ENCODE measurements around the gene DDX56.
"Not testable (repeated sequence)": the region's sequence is repeated elsewhere in the genome, so short reads cannot be mapped to it uniquely, and the experiment has no call there.

Gene DDX56

DNA sequence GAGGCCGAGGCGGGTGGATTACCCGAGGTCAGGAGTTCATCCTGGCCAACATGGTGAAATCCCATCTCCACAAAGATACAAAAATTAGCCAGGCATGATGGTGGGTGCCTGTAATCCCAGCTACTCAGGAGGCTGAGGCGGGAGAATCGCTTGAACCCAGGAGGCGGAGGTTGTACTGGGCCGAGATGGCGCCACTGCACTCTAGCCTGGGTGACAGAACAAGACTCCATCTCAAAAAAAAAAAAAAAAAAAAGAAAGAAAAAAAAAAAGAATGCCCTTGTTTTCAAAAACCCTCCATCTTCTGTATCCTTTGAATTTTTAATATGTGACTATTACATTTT lies 11.1 kb downstream of the DDX56 start:
- not testable (repeated sequence) for DNase-seq (ENCODE audit: low read depth)

DNA sequence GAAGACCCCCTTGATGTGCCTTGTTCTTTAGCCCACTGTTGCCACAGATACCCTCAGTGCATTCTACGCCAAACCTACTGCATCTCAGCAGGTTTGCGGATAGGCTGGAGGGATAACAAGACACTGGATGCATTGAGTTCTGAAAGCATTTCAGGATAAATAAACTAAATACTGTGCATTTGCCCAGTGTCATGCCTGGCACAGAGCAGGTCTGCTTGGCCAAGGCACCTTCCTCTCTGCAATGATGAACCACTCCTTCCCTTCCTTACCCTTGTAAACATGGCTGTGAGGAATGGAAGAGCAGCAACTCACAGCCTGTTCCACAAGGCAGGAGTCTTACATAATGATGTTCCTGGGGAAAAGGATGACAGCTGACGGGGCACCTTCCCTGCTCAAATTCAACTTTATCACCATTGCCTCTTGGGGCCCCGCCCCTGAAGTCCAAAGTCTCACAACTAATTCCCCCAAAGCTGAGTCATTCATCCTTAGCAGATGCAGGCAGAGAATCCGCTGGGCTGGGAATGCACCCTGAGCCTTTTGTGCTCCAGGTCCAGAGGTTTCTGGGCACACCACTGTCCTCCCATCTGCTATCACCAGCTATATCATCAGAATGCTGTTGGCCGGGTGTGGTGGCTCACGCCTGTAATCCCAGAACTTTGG lies 11.6 kb downstream of the DDX56 start:
- peak; percentile 49 for DNase-seq (ENCODE audit: low read depth)

GRCh38 chr7:44561481-44561880 lies 12.2 kb downstream of the DDX56 start:
- no peak for DNase-seq (ENCODE audit: low read depth)

DNA sequence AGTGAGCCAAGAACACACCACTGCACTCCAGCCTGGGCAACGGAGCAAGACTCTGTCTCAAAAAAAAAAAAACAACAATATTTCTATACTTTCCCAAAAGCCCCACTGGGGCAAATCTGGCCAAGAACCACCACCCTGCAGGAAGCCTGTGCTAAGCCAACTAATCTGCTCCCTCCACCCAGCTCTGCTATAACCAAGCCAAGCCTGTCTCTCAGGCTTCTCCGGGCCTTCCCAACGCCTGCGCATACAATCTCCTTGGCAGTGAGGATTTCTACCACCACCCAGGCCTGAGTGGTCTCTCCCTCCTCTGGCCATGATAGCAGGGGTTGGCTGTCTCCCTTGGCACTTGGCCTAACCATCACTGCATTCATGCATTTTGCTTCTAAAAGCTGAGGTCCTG lies 14.2 kb downstream of the DDX56 start:
- no peak for DNase-seq (ENCODE audit: low read depth)

DNA sequence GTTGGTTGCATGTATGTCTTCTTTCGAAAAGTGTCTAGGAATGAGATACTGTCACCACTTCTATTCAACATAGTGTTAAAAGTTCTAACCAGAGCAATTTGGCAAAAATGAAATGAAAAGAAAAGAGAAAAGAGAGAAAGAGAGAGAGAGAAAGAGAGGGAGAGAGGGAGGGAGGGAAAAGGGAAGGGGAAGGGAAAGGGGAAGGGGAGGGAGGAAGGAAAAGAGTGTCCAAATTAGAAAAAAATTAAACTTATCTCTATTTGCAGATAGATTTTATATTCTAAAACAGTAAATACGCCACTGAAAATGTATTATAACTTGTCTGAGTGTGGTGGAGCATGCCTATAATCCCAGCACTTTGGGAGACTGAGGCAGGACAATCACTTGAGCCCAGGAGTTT lies 16.2 kb downstream of the DDX56 start:
- no peak for DNase-seq (ENCODE audit: low read depth)

DNA sequence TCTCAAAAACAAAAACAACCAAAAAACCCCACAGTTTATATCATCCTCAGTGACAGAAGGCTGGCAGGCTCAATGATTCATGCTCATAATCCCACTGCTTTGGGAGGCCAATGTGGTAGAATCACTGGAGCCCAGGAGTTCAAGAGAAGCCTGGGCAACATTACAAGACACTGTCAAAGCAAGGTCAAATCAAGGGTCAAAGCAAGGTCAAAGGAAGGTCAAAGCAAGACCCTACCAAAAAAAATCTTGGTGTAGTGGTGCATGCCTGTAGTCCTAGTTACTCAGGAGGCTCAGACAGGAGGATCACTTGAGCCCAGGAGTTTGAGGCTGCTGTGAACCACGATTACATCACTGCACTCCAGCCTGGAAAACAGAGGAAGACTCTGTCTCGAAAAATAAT lies 18.4 kb downstream of the DDX56 start:
- no peak for DNase-seq (ENCODE audit: low read depth)

- not testable (repeated sequence) for DNase-seq (ENCODE audit: low read depth)
These were observed 21.2 kb downstream of the DDX56 start for GRCh38 chr7:44552473-44553005.

DNA sequence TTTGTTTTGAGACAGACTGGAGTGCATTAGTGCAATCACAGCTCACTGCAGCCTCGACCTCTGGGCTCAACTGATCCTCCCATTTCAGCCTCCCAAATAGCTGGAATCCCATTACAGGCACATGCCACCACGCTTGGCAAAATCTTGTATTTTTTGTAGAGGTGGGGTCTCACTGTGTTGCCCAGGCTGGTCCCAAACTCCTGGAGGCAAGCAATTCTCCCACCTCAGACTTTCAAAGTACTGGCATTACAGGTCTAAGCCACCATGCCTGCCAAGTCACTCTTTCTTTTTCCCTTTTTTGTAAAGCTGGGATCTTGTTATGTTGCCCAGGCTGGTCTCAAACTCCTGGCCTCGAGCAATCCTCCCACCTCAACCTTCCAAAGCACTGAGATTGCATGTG lies 24.3 kb downstream of the DDX56 start:
- DNase-seq (ENCODE audit: low read depth): no peak

DNA sequence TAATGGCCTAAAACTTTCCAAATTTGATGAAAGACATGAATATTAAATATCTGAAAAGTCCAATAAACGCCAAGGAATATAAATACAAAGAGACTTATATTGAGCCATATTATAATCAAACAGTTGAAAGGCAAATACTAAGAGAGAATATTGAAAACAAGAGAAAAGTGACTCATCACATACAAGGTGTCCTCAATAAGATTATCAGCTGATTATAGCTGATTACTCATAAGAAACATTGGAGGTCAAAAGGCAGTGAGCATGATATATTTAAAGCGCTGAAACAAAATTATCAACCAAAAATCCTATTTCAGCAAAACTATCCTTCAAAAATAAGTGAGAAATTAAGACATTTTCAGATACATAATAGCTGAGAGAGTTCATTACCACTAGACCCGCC lies 24.8 kb downstream of the DDX56 start:
- no peak for DNase-seq (ENCODE audit: low read depth)

- no peak for DNase-seq (ENCODE audit: low read depth)
These were observed 26.0 kb downstream of the DDX56 start for GRCh38 chr7:44547536-44548231.

GRCh38 chr7:44541876-44542610 lies 31.7 kb downstream of the DDX56 start:
- no peak for DNase-seq (ENCODE audit: low read depth)

- DNase-seq (ENCODE audit: low read depth): no peak
These were observed 32.5 kb downstream of the DDX56 start, which contains the start of gene NPC1L1 for GRCh38 chr7:44541028-44541869. NPC1L1 (minus strand) TSS chr7:44541330; CDS start chr7:44541259, 71 bp downstream.

DNA sequence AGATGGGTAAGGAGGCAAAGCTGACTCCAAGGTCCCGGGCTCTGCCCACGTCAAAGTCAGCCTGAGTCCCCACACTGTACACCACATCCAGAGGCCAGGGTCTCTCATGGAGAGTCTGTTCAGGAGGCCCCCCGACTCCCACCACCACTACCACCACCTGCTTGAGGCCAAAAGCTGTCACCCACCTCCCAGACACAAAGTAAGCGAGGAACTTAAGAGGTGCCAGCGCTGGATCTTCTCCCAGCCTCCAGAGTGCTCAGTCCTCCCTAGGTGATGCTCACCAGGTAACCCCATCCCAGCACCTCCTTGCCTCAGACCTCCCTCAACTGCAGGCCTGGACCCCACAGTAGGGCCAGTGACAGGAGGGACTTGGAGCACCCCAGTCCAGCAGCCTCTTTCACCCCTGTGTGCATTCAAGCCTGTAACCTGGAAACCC lies 33.1 kb downstream of the DDX56 start:
- DNase-seq (ENCODE audit: low read depth): no peak

DNA sequence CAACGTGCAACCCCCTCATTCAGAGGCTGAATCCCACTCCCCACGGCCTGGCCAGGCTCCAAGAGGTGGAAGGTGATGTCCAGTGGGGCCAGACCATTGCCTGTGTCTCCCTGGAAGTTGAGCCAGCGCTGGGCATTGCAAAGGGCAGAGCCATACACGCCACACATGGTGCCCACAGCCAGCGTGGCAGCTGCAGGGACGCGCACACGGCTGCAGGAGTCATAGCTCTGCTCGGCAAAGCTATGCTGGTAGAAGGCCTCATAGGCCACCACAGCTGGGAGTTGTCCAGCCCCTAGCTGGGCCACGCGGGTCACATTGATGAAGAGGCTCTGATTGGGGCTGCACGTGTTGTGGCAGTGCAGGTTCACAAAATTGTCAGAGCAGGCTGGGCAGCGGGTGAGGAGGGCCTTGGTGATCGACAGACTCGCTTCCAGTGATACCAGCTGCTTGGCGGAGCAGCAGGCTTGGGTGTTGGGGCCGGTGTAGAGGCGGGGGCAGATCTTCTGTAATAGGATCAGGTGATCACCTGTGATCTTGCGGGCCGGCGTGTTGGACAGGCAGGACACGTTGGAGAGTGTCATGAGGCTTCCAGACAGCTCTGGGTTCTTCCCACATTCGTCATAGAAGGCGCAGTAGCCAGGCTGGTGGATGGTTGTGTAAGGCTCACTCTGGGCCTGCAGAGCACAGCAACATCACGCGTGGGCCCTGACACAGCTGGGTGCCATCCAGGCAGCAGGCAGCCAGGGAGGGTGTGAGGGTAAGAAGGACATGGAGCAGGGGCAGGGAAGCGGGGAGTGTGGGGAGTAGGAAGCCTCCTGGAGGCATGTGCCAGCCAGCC lies 33.8 kb downstream of the DDX56 start:
- DNase-seq (ENCODE audit: low read depth): no peak

DNA sequence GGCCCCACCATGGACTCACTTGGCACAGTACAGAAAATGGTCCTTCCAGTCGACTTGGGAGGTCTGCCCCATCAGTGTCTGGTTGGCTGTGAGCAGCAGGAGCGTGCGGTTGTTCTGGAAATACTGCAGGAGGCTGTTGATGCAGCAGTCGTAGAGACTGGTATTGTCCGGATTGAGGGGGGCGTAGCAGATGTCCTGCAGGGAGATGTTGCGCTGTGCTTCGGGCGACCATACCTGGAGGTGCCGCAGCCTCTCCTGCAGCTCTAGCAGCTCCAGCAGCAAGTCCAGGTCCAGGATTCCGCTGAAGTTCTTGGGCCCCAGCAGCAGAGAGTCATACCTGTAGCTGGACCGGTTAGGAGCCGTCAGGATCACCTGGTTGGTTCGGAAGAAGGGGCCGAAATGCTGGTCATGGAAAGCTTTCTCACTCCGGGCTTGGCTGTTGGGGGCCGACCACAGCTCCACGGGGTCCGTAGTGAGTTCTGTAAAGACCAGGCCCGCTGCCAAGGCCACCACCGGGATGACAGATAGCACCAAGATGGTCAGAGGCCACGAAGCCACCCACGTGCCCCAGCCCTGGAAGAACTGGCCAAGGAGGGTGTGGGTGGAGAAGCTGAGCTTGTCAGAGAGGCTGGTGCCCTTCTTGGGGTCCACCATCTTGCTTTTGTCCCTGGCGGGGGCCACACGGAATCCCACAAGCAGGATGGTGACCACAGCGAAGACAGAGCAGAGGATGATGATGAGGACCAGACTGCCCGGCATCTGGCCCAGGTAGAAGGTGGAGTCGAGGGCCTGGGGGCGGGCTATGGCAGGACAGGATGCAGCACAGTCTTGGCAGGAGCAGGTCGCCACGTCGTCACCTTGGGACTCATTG lies 34.7 kb downstream of the DDX56 start:
- DNase-seq (ENCODE audit: low read depth): no peak

DNA sequence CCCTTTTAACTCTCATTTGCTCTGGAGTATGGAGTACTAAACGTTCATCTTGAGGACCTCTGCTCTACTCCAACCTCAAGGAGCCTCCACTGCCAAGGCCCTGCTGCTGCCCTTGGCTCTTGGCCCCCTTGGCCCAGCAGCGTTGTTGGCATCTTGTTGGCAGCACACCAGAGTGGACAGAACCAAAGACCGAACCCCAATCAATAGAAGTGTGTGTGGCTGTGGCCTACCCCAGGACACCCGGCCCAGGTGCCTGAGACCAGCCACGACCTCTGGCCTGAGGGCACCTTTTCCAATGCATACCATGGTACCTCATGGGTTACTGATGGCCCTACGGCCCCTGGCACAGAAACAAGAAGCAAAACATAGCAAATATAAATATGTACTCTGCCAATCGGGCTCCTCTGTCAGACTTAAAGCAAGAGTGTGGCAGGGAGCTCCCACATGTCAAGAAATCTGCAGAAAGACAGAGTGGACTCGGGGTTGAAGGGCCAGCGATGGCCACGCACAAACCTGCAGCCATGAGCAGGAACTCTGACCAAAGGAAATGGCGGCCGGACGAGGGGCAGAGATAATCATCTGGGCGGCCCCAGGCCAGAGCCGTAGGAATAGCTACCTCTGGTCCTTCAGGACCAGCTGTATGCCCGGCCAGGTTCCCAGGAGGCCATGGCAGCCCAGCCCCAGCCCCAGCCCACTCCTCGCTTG lies 35.5 kb downstream of the DDX56 start:
- DNase-seq (ENCODE audit: low read depth): no peak

- no peak for DNase-seq (ENCODE audit: low read depth)
These were observed 36.3 kb downstream of the DDX56 start for GRCh38 chr7:44537442-44537841.

DNA sequence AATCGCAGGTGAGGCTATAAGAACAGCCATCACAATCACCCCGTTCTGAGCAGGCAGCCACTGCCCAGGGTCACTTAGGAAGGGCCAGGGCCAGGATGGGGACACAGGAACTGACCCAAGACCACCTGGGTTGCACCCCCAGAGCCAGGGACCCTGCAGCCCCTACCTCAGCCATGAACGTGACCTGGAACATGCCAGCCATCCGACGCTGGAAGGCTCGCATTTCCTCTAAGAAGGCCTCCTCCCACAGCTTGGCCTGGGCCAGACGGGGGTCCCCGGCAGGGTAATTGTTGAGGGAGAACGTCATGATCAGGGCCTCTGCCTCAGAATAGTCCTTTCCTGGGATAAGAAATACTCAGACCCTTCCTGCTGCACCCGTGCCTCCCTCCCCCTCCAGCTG lies 37.6 kb downstream of the DDX56 start:
- no peak for DNase-seq (ENCODE audit: low read depth)

- DNase-seq (ENCODE audit: low read depth): no peak
These were observed 38.2 kb downstream of the DDX56 start for GRCh38 chr7:44535348-44536064.

All from HS-5 (cell line).